GM23338 (cell line): ENCODE data around the gene SLC35G2. TPM values are rescaled to one million over a fixed set of nuclear protein-coding genes. Genes with fewer than 3 reads are reported as not detected.

Source experiments
- ATAC-seq: fragments of 200-7000 bp; cut with Tn5 transposase; 3 replicates; pipeline ENCODE4 v1.9.1; 2020
- DNase-seq: peaks from one replicate; pipeline ENCODE4 v3.0.0-alpha.2; 2015; ENCODE audit warnings: low spot score
- H2AFZ ChIP-seq: fragments of 200-600 bp; sonication (generic); 2 replicates; pipeline ENCODE4 v1.8.0; 2016; ENCODE audit warnings: antibody characterized with exemption, mild to moderate bottlenecking, moderate library complexity
- H3F3A ChIP-seq: fragments of 200-600 bp; sonication (generic); replicated peaks from 2 replicates; pipeline ENCODE4 v1.8.0; 2017; ENCODE audit warnings: antibody characterized with exemption, mixed run types, low read depth
- H3K27ac ChIP-seq: fragments of 200-600 bp; sonication (generic); 2 replicates; pipeline ENCODE4 v1.6.1; 2016; ENCODE audit warnings: low read depth
- H3K27me3 ChIP-seq: fragments of 200-600 bp; sonication (generic); 2 replicates; pipeline ENCODE4 v1.8.0; 2016; ENCODE audit warnings: mild to moderate bottlenecking, mixed run types, moderate library complexity; ENCODE audit not compliant: insufficient read depth
- H3K36me3 ChIP-seq: fragments of 200-600 bp; sonication (generic); 2 replicates; pipeline ENCODE4 v1.8.0; 2016; ENCODE audit warnings: mild to moderate bottlenecking; ENCODE audit not compliant: insufficient read depth
- H3K4me1 ChIP-seq: fragments of 200-600 bp; sonication (generic); 2 replicates; pipeline ENCODE4 v1.8.0; 2016; ENCODE audit warnings: mild to moderate bottlenecking, moderate library complexity; ENCODE audit not compliant: insufficient read depth
- H3K4me2 ChIP-seq: fragments of 200-600 bp; sonication (generic); 2 replicates; pipeline ENCODE4 v1.7.1; 2017; ENCODE audit warnings: mixed run types
- H3K4me3 ChIP-seq: fragments of 200-600 bp; sonication (generic); 2 replicates; pipeline ENCODE4 v1.6.1; 2016; ENCODE audit warnings: mixed run types
- H3K79me2 ChIP-seq: fragments of 200-600 bp; sonication (generic); replicated peaks from 2 replicates; pipeline ENCODE4 v1.8.0; 2017; ENCODE audit warnings: mild to moderate bottlenecking; ENCODE audit not compliant: insufficient read depth
- H3K9me2 ChIP-seq: fragments of 200-600 bp; sonication (generic); 2 replicates; pipeline ENCODE4 v1.8.0; 2017; ENCODE audit not compliant: insufficient read depth
- H4K20me1 ChIP-seq: fragments of 200-600 bp; sonication (generic); replicated peaks from 2 replicates; pipeline ENCODE4 v1.8.0; 2017; ENCODE audit warnings: mild to moderate bottlenecking; ENCODE audit not compliant: insufficient read depth
- H3K27ac Mint-ChIP-seq: 2 replicates; pipeline ENCODE4 v1.8.0; 2020; ENCODE audit warnings: inconsistent platforms, mild to moderate bottlenecking, moderate library complexity, mixed read lengths
- H3K27me3 Mint-ChIP-seq: 3 replicates; pipeline ENCODE4 v1.8.0; 2022; ENCODE audit warnings: low read depth, mild to moderate bottlenecking, moderate library complexity, mixed read lengths, inconsistent platforms; ENCODE audit not compliant: insufficient read depth, poor library complexity
- H3K36me3 Mint-ChIP-seq: 3 replicates; pipeline ENCODE4 v1.8.0; 2021; ENCODE audit warnings: low read depth, mild to moderate bottlenecking, inconsistent platforms, moderate library complexity, mixed read lengths
- H3K4me1 Mint-ChIP-seq: 3 replicates; pipeline ENCODE4 v1.8.0; 2020; ENCODE audit warnings: mild to moderate bottlenecking, inconsistent platforms, mixed read lengths
- H3K4me3 Mint-ChIP-seq: 3 replicates; pipeline ENCODE4 v1.8.0; 2021; ENCODE audit warnings: moderate library complexity, mild to moderate bottlenecking, inconsistent platforms, mixed read lengths
- H3K9me3 Mint-ChIP-seq: 3 replicates; pipeline ENCODE4 v1.8.0; 2020; ENCODE audit warnings: moderate library complexity, mild to moderate bottlenecking, inconsistent platforms, mixed read lengths
- CREB1 ChIP-seq: fragments of 250-450 bp; sonication (Bioruptor Pico); IDR thresholded peaks from 2 replicates; pipeline ENCODE4 v1.5.0; 2020; ENCODE audit warnings: low read depth, mild to moderate bottlenecking, moderate library complexity
- JUNB ChIP-seq: IDR thresholded peaks from one replicate; pipeline ENCODE4 v1.6.1; 2016; ENCODE audit warnings: antibody characterized with exemption; ENCODE audit not compliant: unreplicated experiment
- NANOG ChIP-seq: IDR thresholded peaks from 2 replicates; pipeline ENCODE4 v1.6.1; 2016; ENCODE audit warnings: antibody characterized with exemption, borderline replicate concordance
- STAT1 ChIP-seq: IDR thresholded peaks from one replicate; pipeline ENCODE4 v1.6.1; 2016; ENCODE audit warnings: antibody characterized with exemption; ENCODE audit not compliant: unreplicated experiment
- polyA plus RNA-seq: library from polyadenylated mRNA; unstranded; fragments of >200 nt; fragmentation: Nextera tagmentation; extraction: Ambion mirVana; gene quantifications from 2 replicates; pipeline ENCODE4 v1.2.1, GENCODE V29; 2016
- total RNA-seq: library from RNA; depleted of rRNA; stranded (reverse); fragments of >200 nt; shearing (Covaris generic); gene quantifications from 2 replicates; pipeline ENCODE4 v1.2.3, GENCODE V29; 2014
- TF ChIP-seq, protein P1 (sequence below): fragments of 250-450 bp; sonication (Bioruptor Pico); IDR thresholded peaks from 2 replicates; pipeline ENCODE4 v1.5.0; 2020; ENCODE audit warnings: mild to moderate bottlenecking, moderate library complexity
- TF ChIP-seq, protein P2 (sequence below): IDR thresholded peaks from one replicate; pipeline ENCODE4 v1.6.1; 2018; ENCODE audit warnings: antibody characterized with exemption; ENCODE audit not compliant: unreplicated experiment

SLC35G2 gene
- total and polyA plus RNA-seq, 2 experiments from 2014 or later: 6.8 to 8.8 TPM

GRCh38 chr3:136862617-136863322 is 43.8 kb downstream of the SLC35G2 start:
- Histone ChIP-seq H2AFZ (peak overlapping the region; percentile 43; the same call in 1 of the 2 replicates), H3K4me1 (peaks cover 20% of the 10 kb centered on the region), H3K27me3 (no peaks in the 10 kb centered on the region), H3K79me2 (peaks cover 74% of the 10 kb centered on the region), H3F3A (0 out of 2 replicates have a peak, but pooled peaks cover 2% of the 10 kb centered on the region), H3K36me3 (no peaks in the 10 kb centered on the region), H3K9me2 (no peaks in the 10 kb centered on the region), H3K27ac (peak overlapping the region; percentile 90), H3K4me2 (peak overlapping the region; percentile 86), H4K20me1 (peaks cover 6% of the 10 kb centered on the region), H3K4me3 (peak overlapping the region; percentile 67)
- H3K27ac Mint-ChIP-seq: peak overlapping the region; percentile 81
- peaks cover 11% of the 10 kb centered on the region for H3K27me3 Mint-ChIP-seq
- ATAC-seq (peak; percentile 39), DNase-seq (peak; percentile 70)
- peaks cover 35% of the 10 kb centered on the region for H3K4me1 Mint-ChIP-seq
- peaks cover 4% of the 10 kb centered on the region; the same call in 1 of the 3 replicates for H3K9me3 Mint-ChIP-seq
- peaks cover 12% of the 10 kb centered on the region for H3K36me3 Mint-ChIP-seq
- TF ChIP-seq NANOG (no peak), CREB1 (CRISPR knock-in tag) (0 out of 2 replicates have a peak, but pooled peaks have one; percentile 6), JUNB (no peak), STAT1 (no peak)
- TF ChIP-seq, protein P1, sequence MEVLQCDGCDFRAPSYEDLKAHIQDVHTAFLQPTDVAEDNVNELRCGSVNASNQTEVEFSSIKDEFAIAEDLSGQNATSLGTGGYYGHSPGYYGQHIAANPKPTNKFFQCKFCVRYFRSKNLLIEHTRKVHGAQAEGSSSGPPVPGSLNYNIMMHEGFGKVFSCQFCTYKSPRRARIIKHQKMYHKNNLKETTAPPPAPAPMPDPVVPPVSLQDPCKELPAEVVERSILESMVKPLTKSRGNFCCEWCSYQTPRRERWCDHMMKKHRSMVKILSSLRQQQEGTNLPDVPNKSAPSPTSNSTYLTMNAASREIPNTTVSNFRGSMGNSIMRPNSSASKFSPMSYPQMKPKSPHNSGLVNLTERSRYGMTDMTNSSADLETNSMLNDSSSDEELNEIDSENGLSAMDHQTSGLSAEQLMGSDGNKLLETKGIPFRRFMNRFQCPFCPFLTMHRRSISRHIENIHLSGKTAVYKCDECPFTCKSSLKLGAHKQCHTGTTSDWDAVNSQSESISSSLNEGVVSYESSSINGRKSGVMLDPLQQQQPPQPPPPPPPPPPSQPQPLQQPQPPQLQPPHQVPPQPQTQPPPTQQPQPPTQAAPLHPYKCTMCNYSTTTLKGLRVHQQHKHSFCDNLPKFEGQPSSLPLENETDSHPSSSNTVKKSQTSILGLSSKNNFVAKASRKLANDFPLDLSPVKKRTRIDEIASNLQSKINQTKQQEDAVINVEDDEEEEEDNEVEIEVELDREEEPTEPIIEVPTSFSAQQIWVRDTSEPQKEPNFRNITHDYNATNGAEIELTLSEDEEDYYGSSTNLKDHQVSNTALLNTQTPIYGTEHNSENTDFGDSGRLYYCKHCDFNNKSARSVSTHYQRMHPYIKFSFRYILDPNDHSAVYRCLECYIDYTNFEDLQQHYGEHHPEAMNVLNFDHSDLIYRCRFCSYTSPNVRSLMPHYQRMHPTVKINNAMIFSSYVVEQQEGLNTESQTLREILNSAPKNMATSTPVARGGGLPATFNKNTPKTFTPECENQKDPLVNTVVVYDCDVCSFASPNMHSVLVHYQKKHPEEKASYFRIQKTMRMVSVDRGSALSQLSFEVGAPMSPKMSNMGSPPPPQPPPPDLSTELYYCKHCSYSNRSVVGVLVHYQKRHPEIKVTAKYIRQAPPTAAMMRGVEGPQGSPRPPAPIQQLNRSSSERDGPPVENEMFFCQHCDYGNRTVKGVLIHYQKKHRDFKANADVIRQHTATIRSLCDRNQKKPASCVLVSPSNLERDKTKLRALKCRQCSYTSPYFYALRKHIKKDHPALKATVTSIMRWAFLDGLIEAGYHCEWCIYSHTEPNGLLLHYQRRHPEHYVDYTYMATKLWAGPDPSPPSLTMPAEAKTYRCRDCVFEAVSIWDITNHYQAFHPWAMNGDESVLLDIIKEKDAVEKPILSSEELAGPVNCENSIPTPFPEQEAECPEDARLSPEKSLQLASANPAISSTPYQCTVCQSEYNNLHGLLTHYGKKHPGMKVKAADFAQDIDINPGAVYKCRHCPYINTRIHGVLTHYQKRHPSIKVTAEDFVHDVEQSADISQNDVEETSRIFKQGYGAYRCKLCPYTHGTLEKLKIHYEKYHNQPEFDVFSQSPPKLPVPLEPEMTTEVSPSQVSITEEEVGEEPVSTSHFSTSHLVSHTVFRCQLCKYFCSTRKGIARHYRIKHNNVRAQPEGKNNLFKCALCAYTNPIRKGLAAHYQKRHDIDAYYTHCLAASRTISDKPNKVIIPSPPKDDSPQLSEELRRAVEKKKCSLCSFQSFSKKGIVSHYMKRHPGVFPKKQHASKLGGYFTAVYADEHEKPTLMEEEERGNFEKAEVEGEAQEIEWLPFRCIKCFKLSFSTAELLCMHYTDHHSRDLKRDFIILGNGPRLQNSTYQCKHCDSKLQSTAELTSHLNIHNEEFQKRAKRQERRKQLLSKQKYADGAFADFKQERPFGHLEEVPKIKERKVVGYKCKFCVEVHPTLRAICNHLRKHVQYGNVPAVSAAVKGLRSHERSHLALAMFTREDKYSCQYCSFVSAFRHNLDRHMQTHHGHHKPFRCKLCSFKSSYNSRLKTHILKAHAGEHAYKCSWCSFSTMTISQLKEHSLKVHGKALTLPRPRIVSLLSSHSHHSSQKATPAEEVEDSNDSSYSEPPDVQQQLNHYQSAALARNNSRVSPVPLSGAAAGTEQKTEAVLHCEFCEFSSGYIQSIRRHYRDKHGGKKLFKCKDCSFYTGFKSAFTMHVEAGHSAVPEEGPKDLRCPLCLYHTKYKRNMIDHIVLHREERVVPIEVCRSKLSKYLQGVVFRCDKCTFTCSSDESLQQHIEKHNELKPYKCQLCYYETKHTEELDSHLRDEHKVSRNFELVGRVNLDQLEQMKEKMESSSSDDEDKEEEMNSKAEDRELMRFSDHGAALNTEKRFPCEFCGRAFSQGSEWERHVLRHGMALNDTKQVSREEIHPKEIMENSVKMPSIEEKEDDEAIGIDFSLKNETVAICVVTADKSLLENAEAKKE (CRISPR knock-in tag): no peak
- TF ChIP-seq, protein P2, sequence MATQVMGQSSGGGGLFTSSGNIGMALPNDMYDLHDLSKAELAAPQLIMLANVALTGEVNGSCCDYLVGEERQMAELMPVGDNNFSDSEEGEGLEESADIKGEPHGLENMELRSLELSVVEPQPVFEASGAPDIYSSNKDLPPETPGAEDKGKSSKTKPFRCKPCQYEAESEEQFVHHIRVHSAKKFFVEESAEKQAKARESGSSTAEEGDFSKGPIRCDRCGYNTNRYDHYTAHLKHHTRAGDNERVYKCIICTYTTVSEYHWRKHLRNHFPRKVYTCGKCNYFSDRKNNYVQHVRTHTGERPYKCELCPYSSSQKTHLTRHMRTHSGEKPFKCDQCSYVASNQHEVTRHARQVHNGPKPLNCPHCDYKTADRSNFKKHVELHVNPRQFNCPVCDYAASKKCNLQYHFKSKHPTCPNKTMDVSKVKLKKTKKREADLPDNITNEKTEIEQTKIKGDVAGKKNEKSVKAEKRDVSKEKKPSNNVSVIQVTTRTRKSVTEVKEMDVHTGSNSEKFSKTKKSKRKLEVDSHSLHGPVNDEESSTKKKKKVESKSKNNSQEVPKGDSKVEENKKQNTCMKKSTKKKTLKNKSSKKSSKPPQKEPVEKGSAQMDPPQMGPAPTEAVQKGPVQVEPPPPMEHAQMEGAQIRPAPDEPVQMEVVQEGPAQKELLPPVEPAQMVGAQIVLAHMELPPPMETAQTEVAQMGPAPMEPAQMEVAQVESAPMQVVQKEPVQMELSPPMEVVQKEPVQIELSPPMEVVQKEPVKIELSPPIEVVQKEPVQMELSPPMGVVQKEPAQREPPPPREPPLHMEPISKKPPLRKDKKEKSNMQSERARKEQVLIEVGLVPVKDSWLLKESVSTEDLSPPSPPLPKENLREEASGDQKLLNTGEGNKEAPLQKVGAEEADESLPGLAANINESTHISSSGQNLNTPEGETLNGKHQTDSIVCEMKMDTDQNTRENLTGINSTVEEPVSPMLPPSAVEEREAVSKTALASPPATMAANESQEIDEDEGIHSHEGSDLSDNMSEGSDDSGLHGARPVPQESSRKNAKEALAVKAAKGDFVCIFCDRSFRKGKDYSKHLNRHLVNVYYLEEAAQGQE: no peak
- peak overlapping the region; percentile 93 for H3K4me3 Mint-ChIP-seq
